Spleen (tissue), 11 donors: ENCODE measurements around the gene RNLS. TPM values are rescaled to one million over a fixed set of nuclear protein-coding genes. Genes with fewer than 3 reads are reported as not detected.
A peak's percentile ranks its signal among the peaks of the same experiment; 100 is the strongest.

Experiments used
- DNase-seq: peaks from one replicate; pipeline ENCODE4 v3.0.0-alpha.2; 2020
- H3K27ac ChIP-seq, 8 donors: fragments of 200-600 bp; sonication (generic) in 7 of 8; 1 replicate in 4 of 8; 2 replicates in 4 of 8; pipeline versions ENCODE4 v1.5.0 to v1.8.0; 2016 to 2021; ENCODE audit warnings: inconsistent platforms in 4 of 8, mild to moderate bottlenecking in 4 of 8, moderate library complexity in 1 of 8
- H3K27me3 ChIP-seq, 7 donors: fragments of 200-600 bp; sonication (generic) in 6 of 7; replicated peaks in 1 of 7; 1 replicate in 4 of 7; 2 replicates in 3 of 7; pipeline versions ENCODE4 v1.5.0 to v1.8.0; 2016 to 2021; ENCODE audit warnings: inconsistent platforms in 3 of 7, mild to moderate bottlenecking in 1 of 7
- H3K36me3 ChIP-seq, 6 donors: fragments of 200-600 bp; sonication (generic) in 5 of 6; 1 replicate in 4 of 6; 2 replicates in 2 of 6; pipeline versions ENCODE4 v1.5.0 to v1.8.0; 2016 to 2021; ENCODE audit warnings: inconsistent platforms in 2 of 6
- H3K4me1 ChIP-seq, 6 donors: fragments of 200-600 bp; sonication (generic) in 5 of 6; 1 replicate in 3 of 6; 2 replicates in 3 of 6; pipeline versions ENCODE4 v1.5.0 to v1.8.0; 2016 to 2021; ENCODE audit warnings: inconsistent platforms in 3 of 6
- H3K4me3 ChIP-seq, 8 donors: fragments of 200-600 bp; sonication (generic) in 7 of 8; 1 replicate in 4 of 8; 2 replicates in 4 of 8; pipeline versions ENCODE4 v1.5.0 to v1.8.0; 2016 to 2021; ENCODE audit warnings: inconsistent platforms in 4 of 8, mild to moderate bottlenecking in 4 of 8, moderate library complexity in 2 of 8
- H3K9me3 ChIP-seq, 8 donors: fragments of 200-600 bp; sonication (generic) in 7 of 8; 1 replicate in 4 of 8; 2 replicates in 4 of 8; pipeline versions ENCODE4 v1.5.0 to v1.8.0; 2016 to 2021; ENCODE audit warnings: inconsistent platforms in 4 of 8
- POLR2A ChIP-seq, 3 donors: fragments of 450-650 bp; IDR thresholded peaks; one replicate each; pipeline ENCODE4 v1.5.1; 2017; ENCODE audit warnings: antibody characterized with exemption in 3 of 3, mild to moderate bottlenecking in 1 of 3
- POLR2AphosphoS5 ChIP-seq, 3 donors: sonication (generic); formaldehyde crosslinking; IDR thresholded peaks; one replicate each; pipeline ENCODE4 v1.5.1; 2017; ENCODE audit warnings: antibody characterized with exemption in 3 of 3
- WGBS, 5 donors: extraction: QIAGEN DNeasy Blood & Tissue Kit in 3 of 5; methylation state at CpG; one replicate each; pipeline versions ENCODE4 v1.1.5 to v1.1.7; 2013 to 2018; 5-methylcytosine and 5-hydroxymethylcytosine counted together
- intact Hi-C: fragments of 100-400 bp; cut with DNase I; formaldehyde crosslinking; loops from one replicate; pipeline ENCODE4 v1.15.0; 2023; ENCODE audit warnings: low total_unique reads
- polyA plus RNA-seq, 3 donors: library from polyadenylated mRNA; stranded (reverse); fragments of 200-250 nt; gene quantifications; one replicate each; pipeline ENCODE4 v1.2.1, GENCODE V29; 2013
- total RNA-seq, 7 donors: library from RNA; depleted of rRNA in 3 of 7; stranded (reverse); fragments of >200 nt in 3 of 7; fragmentation: NEBNext Ultra II Directional in 4 of 7; extraction: Animal tissue kit (Norgen Biotek cat#: 25700) in 4 of 7; gene quantifications; one replicate each; pipeline versions ENCODE4 v1.1.0 to v1.2.1, GENCODE V29; 2016 to 2021
- TF ChIP-seq, protein P1 (sequence below), 11 experiments: fragments of 200-600 bp in 7 of 11; fragments of 450-650 bp in 4 of 11; sonication (generic) in 4 of 11; IDR thresholded peaks in 8 of 11; conservative IDR thresholded peaks in 3 of 11; 1 replicate in 7 of 11; 2 replicates in 4 of 11; pipeline versions ENCODE4 v1.4.0 to v1.8.0; 2016 to 2021; ENCODE audit warnings: antibody characterized with exemption in 11 of 11, inconsistent platforms in 4 of 11, mild to moderate bottlenecking in 1 of 11
- donor health status: healthy with polysubstance abuse.
- donor health status: DM: no; HTN: no; CAD: no; lungs with moderate emphysema.
- donor health status: DM: no; HTN: no; CAD: no.
- donor health status: Bipolar disorder and iron deficiency.
- donor health status: healthy.
- donor health status: DM: no; HTN: no; CAD: no.
- donor health status: DM: yes; HTN: yes; CAD: no.

The RNLS gene
- total and polyA plus RNA-seq, 10 donors = 4.5 to 28.8 (median 8.5) TPM

DNA sequence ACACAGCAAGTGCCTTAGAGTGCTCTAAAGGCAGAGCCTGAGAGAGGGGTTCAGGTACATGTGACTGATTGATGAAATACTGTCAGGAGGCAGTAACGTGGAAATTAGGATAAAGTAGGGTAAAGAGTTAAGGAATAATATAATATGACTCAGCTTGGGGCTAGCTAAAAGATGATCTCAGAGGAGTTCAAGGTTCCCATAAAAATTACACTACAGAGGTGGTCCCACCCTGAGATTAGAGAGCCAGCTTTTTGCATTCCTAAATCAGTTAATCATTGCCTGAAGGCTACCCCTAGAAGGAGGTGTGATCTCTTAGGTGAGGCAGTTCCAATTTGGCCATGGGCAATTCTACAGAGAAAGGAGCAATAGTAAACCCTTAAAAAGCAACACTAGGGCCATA lies 9.3 kb upstream of the RNLS start:
- no peaks in the 10 kb centered on the region for H3K4me1 ChIP-seq
- no peaks in the 10 kb centered on the region for H3K36me3 ChIP-seq
- no peak for DNase-seq
- no peak overlapping the region for H3K4me3 ChIP-seq
- TF ChIP-seq, protein P1, sequence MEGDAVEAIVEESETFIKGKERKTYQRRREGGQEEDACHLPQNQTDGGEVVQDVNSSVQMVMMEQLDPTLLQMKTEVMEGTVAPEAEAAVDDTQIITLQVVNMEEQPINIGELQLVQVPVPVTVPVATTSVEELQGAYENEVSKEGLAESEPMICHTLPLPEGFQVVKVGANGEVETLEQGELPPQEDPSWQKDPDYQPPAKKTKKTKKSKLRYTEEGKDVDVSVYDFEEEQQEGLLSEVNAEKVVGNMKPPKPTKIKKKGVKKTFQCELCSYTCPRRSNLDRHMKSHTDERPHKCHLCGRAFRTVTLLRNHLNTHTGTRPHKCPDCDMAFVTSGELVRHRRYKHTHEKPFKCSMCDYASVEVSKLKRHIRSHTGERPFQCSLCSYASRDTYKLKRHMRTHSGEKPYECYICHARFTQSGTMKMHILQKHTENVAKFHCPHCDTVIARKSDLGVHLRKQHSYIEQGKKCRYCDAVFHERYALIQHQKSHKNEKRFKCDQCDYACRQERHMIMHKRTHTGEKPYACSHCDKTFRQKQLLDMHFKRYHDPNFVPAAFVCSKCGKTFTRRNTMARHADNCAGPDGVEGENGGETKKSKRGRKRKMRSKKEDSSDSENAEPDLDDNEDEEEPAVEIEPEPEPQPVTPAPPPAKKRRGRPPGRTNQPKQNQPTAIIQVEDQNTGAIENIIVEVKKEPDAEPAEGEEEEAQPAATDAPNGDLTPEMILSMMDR (IDR thresholded peaks at IDR 0.05 in 8 of 11, conservative IDR thresholded peaks at IDR 0.05 in 3 of 11) = no peak
- TF ChIP-seq POLR2AphosphoS5 (IDR thresholded peaks at IDR 0.05) (no peak), POLR2A (IDR thresholded peaks at IDR 0.05) (no peak)
- no peak overlapping the region for H3K27ac ChIP-seq
- WGBS, 5 donors = 70 to 87% (median 78%) methylated on average over 1 of the region's 1 CpG
- no peaks in the 10 kb centered on the region for H3K9me3 ChIP-seq
- intact Hi-C loops = no loop called here
- no peaks in the 10 kb centered on the region for H3K27me3 ChIP-seq

DNA sequence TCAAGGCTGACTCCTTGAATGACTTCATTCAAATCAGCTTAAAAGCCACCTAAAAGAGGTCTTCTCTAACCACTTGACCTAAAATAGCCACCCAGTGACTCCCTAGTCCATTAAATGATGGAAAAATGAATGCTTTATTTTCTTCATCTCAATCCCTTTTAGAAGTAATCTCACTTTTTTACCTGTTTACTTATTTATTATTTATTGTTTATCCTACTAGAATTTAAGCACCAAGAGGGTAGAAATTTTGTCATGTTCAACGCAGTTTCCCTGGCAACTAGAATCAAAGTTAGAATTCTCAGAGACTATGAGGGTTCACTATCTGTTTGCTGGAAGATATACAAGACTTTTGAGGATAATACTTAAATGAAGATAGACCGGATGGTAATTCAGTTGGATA lies 3.3 kb upstream of the RNLS start, which contains the start of gene LIPJ:
Gene LIPJ, plus strand, starts transcription at position 301 of the 400 bp plus-strand sequence. CDS start 3,926 bp downstream, outside the sequence.
- Histone ChIP-seq H3K4me3 (no peak within 1 kb of the TSS), H3K27me3 (no peaks in the 10 kb centered on the region), H3K27ac (no peak within 1 kb of the TSS), H3K36me3 (no peaks in the 10 kb centered on the region), H3K9me3 (no peaks in the 10 kb centered on the region), H3K4me1 (peaks cover 5 to 18% (median 14%) of the 10 kb centered on the region in 6 donors)
- no peak for DNase-seq
- intact Hi-C loops = no loop called here
- TF ChIP-seq POLR2AphosphoS5 (IDR thresholded peaks at IDR 0.05) = no peak
- TF ChIP-seq, protein P1 (IDR thresholded peaks at IDR 0.05 in 8 of 11, conservative IDR thresholded peaks at IDR 0.05 in 3 of 11) = no peak
- TF ChIP-seq POLR2A (IDR thresholded peaks at IDR 0.05) = no peak
- 91 to 97% (median 94%) methylated on average over 2 of the region's 2 CpGs for WGBS, 5 donors

DNA sequence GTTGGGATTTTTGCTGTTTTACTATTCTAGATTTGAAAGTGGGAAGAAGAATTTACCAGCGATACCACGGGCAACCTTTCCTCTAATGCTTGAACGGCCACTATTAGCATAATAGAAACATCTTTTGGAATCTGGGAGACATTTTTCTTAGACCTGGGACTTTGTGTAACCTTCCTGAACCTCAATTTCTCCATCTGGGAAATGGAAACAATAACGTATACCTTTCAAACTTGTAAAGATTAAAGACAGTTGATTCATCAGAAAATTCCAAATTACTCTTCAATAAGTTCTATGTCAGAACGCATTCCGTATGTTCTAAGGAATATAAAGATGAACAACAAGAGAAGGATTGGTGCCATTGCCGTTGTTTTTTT lies 453 bp upstream of the RNLS start:
- peak overlapping the region; percentile 87 to 96 (median 92) for H3K27ac ChIP-seq
- WGBS, 5 donors = 55 to 61% (median 56%) methylated on average over 7 of the region's 7 CpGs
- no peaks in the 10 kb centered on the region for H3K36me3 ChIP-seq
- intact Hi-C loops = no loop called here
- H3K9me3 ChIP-seq = no peaks in the 10 kb centered on the region
- H3K4me1 ChIP-seq = peaks cover 5 to 18% (median 14%) of the 10 kb centered on the region in 6 donors
- H3K27me3 ChIP-seq = no peaks in the 10 kb centered on the region
- TF ChIP-seq POLR2A (IDR thresholded peaks at IDR 0.05) = no peak
- TF ChIP-seq, protein P1 (IDR thresholded peaks at IDR 0.05 in 8 of 11, conservative IDR thresholded peaks at IDR 0.05 in 3 of 11) = no peak
- TF ChIP-seq POLR2AphosphoS5 (IDR thresholded peaks at IDR 0.05) = no peak
- peak overlapping the region; percentile 58 to 83 (median 60) for H3K4me3 ChIP-seq
- no peak for DNase-seq

DNA sequence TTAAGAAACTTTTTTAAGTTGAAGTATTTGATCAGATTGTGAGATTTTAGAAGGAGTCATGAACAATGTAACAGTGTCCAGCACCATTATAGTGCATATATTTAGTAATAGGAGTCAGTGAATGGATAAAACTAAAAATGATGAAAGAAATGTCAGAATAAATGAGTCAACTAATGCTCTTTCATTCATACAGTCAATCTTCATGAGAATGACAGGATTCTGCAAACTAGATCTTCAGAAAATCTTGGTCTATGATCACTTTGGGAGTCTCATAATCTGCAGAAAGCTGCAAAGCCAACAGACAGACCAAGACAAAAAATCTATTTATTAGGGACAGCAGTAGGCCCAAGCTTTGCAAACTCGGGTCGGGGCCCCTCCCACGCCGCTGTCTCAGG lies 710 bp downstream of the RNLS start:
- TF ChIP-seq, protein P1 (IDR thresholded peaks at IDR 0.05 in 8 of 11, conservative IDR thresholded peaks at IDR 0.05 in 3 of 11) = no peak
- TF ChIP-seq POLR2A (IDR thresholded peaks at IDR 0.05) (no peak), POLR2AphosphoS5 (IDR thresholded peaks at IDR 0.05) (no peak)
- peak overlapping the region; percentile 58 to 83 (median 60) for H3K4me3 ChIP-seq
- peak overlapping the region; percentile 87 to 96 (median 92) for H3K27ac ChIP-seq
- WGBS, 5 donors = 5 to 29% (median 18%) methylated on average over 4 of the region's 4 CpGs
- no peaks in the 10 kb centered on the region for H3K27me3 ChIP-seq
- H3K36me3 ChIP-seq = no peaks in the 10 kb centered on the region
- no peaks in the 10 kb centered on the region for H3K9me3 ChIP-seq
- H3K4me1 ChIP-seq = peaks cover 5 to 18% (median 14%) of the 10 kb centered on the region in 6 donors
- DNase-seq = no peak
- intact Hi-C loops = no loop called here
